GM10248 (cell line): Measurements from ENCODE around the gene DSCAM.

Experiments used
- CTCF ChIA-PET: fragments of 300-600 bp; sonication (Branson Sonifier 250); formaldehyde crosslinking; extraction: SDS; loops from one replicate; lab custom pipeline; 2021; ENCODE audit warnings: antibody characterized with exemption; lab: Yijun Ruan, JAX
- POLR2A ChIA-PET: fragments of 350-650 bp; sonication (Branson Sonifier 250); formaldehyde crosslinking; extraction: SDS; loops from one replicate; lab custom pipeline; 2020; ENCODE audit warnings: antibody characterized with exemption; lab: Yijun Ruan, JAX
- DNase-seq: peaks from one replicate; pipeline ENCODE4 v3.0.0; 2012; ENCODE audit errors: extremely low spot score
- TF ChIP-seq, protein P1 (sequence below): IDR thresholded peaks from 2 replicates; pipeline ENCODE4 v1.5.1; 2012; ENCODE audit warnings: mild to moderate bottlenecking, low read depth; ENCODE audit errors: extremely low read depth, missing control alignments, control extremely low read depth

DSCAM gene

GRCh38 chr21:40057331-40057730 lies 789.6 kb downstream of the DSCAM start:
- no peak for DNase-seq
- CTCF ChIA-PET, result no interaction called here
- TF ChIP-seq, protein P1, sequence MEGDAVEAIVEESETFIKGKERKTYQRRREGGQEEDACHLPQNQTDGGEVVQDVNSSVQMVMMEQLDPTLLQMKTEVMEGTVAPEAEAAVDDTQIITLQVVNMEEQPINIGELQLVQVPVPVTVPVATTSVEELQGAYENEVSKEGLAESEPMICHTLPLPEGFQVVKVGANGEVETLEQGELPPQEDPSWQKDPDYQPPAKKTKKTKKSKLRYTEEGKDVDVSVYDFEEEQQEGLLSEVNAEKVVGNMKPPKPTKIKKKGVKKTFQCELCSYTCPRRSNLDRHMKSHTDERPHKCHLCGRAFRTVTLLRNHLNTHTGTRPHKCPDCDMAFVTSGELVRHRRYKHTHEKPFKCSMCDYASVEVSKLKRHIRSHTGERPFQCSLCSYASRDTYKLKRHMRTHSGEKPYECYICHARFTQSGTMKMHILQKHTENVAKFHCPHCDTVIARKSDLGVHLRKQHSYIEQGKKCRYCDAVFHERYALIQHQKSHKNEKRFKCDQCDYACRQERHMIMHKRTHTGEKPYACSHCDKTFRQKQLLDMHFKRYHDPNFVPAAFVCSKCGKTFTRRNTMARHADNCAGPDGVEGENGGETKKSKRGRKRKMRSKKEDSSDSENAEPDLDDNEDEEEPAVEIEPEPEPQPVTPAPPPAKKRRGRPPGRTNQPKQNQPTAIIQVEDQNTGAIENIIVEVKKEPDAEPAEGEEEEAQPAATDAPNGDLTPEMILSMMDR, result no peak
- POLR2A ChIA-PET, result no interaction called here

GRCh38 chr21:40056031-40056430 lies 790.9 kb downstream of the DSCAM start:
- ChIA-PET POLR2A (no interaction called here), CTCF (no interaction called here)
- TF ChIP-seq, protein P1, result no peak
- no peak for DNase-seq

GRCh38 chr21:40054403-40054802 lies 792.6 kb downstream of the DSCAM start:
- no peak for DNase-seq
- TF ChIP-seq, protein P1, result no peak
- ChIA-PET POLR2A (no interaction called here), CTCF (no interaction called here)

- CTCF ChIA-PET, result interaction anchor here (1.1 to 1.5 kb wide), 2 partner anchors 12 to 22 kb away, joined by 3 to 4 read pairs; no protein-coding TSS in a partner anchor
- POLR2A ChIA-PET, result no interaction called here
- no peak for DNase-seq
- TF ChIP-seq, protein P1, result no peak
Measured at GRCh38 chr21:40053007-40053406, 794.0 kb downstream of the DSCAM start.

GRCh38 chr21:40052276-40052675 lies 794.7 kb downstream of the DSCAM start:
- ChIA-PET POLR2A (no interaction called here), CTCF (interaction anchor here (0.9 to 1.5 kb wide), 3 partner anchors 12 to 21 kb away, joined by 3 to 4 read pairs (median 3); no protein-coding TSS in a partner anchor)
- TF ChIP-seq, protein P1, result no peak
- no peak for DNase-seq

- DNase-seq, result no peak
- ChIA-PET CTCF (interaction anchor here (0.9 to 1.5 kb wide), 2 partner anchors 11 to 13 kb away, joined by 3 to 4 read pairs; no protein-coding TSS in a partner anchor), POLR2A (no interaction called here)
- TF ChIP-seq, protein P1, result no peak
Measured at GRCh38 chr21:40051801-40052200, 795.2 kb downstream of the DSCAM start.
